NCI-H748 (cell line): ENCODE results near the gene PRAME.
"Not testable (repeated sequence)": the region's sequence is repeated elsewhere in the genome, so short reads cannot be mapped to it uniquely, and the experiment has no call there.

ENCODE experiments used
- DNase-seq: peaks from one replicate; lab custom pipeline; 2025; ENCODE audit not compliant: unreplicated experiment; lab: John Stamatoyannopoulos, UW

Gene PRAME

GRCh38 chr22:22523494-22523893 is 35.6 kb downstream of the PRAME start:
- DNase-seq = no peak

GRCh38 chr22:22521631-22522030 is 37.4 kb downstream of the PRAME start:
- DNase-seq = no peak

- no peak for DNase-seq
Observed at GRCh38 chr22:22520667-22521602, 38.1 kb downstream of the PRAME start.

- DNase-seq = no peak
Observed at GRCh38 chr22:22520020-22520656, 38.9 kb downstream of the PRAME start, which contains the start of gene ZNF280A. Gene ZNF280A (minus strand): TSS chr22:22520270. CDS start chr22:22515630, 4,640 bp downstream.

GRCh38 chr22:22519591-22519990 is 39.5 kb downstream of the PRAME start:
- DNase-seq = no peak

GRCh38 chr22:22516992-22517391 is 42.1 kb downstream of the PRAME start:
- no peak for DNase-seq

GRCh38 chr22:22515890-22516289 is 43.2 kb downstream of the PRAME start:
- DNase-seq = no peak

GRCh38 chr22:22514431-22514830 is 44.6 kb downstream of the PRAME start:
- peak; percentile 10 for DNase-seq

- no peak for DNase-seq
Observed at GRCh38 chr22:22513619-22514018, 45.4 kb downstream of the PRAME start.

- no peak for DNase-seq
Observed at GRCh38 chr22:22512951-22513350, 46.1 kb downstream of the PRAME start.

- DNase-seq = not testable (repeated sequence)
Observed at GRCh38 chr22:22510833-22511232, 48.2 kb downstream of the PRAME start.

- not testable (repeated sequence) for DNase-seq
Observed at GRCh38 chr22:22509912-22510311, 49.2 kb downstream of the PRAME start.

- DNase-seq = peak; percentile 90
Observed at GRCh38 chr22:22508274-22509176, 50.5 kb downstream of the PRAME start, which contains the start of gene ZNF280B. Gene ZNF280B (minus strand): TSS chr22:22508742. CDS start chr22:22489398, 19,344 bp downstream.

- DNase-seq = no peak
Observed at GRCh38 chr22:22507743-22508273, 51.3 kb downstream of the PRAME start.

GRCh38 chr22:22506736-22507135 is 52.3 kb downstream of the PRAME start:
- DNase-seq = no peak

GRCh38 chr22:22498267-22498666 is 60.8 kb downstream of the PRAME start:
- no peak for DNase-seq
